Neuronal stem cell (in vitro differentiated cells): ENCODE measurements around the gene UQCRFS1. TPM values are rescaled to one million over a fixed set of nuclear protein-coding genes. Genes with fewer than 3 reads are reported as not detected.

ENCODE experiments used
- DNase-seq: peaks from one replicate; pipeline ENCODE4 v3.0.0-alpha.2; 2013; ENCODE audit warnings: low spot score
- H2AFZ ChIP-seq: one replicate; pipeline ENCODE4 v1.6.1; 2013; ENCODE audit warnings: mild to moderate bottlenecking, low read length, inconsistent platforms
- H2AK5ac ChIP-seq: 2 replicates; pipeline ENCODE4 v1.6.1; 2013; ENCODE audit warnings: low read depth, mild to moderate bottlenecking, inconsistent platforms, low read length, moderate library complexity, mixed read lengths
- H2BK120ac ChIP-seq: 2 replicates; pipeline ENCODE4 v1.6.1; 2013; ENCODE audit warnings: low read depth, mild to moderate bottlenecking, inconsistent platforms, low read length, moderate library complexity, mixed read lengths
- H2BK12ac ChIP-seq: one replicate; pipeline ENCODE4 v1.6.1; 2013; ENCODE audit warnings: low read length, inconsistent platforms
- H2BK15ac ChIP-seq: 2 replicates; pipeline ENCODE4 v1.6.1; 2013; ENCODE audit warnings: mild to moderate bottlenecking, low read length, inconsistent platforms, mixed read lengths
- H2BK5ac ChIP-seq: one replicate; pipeline ENCODE4 v1.6.1; 2013; ENCODE audit warnings: inconsistent platforms, mild to moderate bottlenecking, low read length, moderate library complexity
- H3K14ac ChIP-seq: one replicate; pipeline ENCODE4 v1.6.1; 2013; ENCODE audit warnings: low read length, inconsistent platforms
- H3K18ac ChIP-seq: 2 replicates; pipeline ENCODE4 v1.6.1; 2013; ENCODE audit warnings: low read length, inconsistent platforms
- H3K23ac ChIP-seq: 2 replicates; pipeline ENCODE4 v1.6.1; 2013; ENCODE audit warnings: low read depth, mild to moderate bottlenecking, mixed read lengths, low read length, inconsistent platforms; ENCODE audit not compliant: poor library complexity
- H3K27ac ChIP-seq: replicated peaks from 3 replicates; pipeline ENCODE4 v1.5.1; 2013; ENCODE audit warnings: low read length, inconsistent platforms
- H3K27me3 ChIP-seq, 3 experiments: 2 replicates each; pipeline ENCODE4 v1.6.1; 2013; ENCODE audit warnings: low read length in 3 of 3, mild to moderate bottlenecking in 2 of 3, inconsistent platforms in 1 of 3, low read depth in 1 of 3, mixed read lengths in 1 of 3, moderate library complexity in 1 of 3; ENCODE audit not compliant: control insufficient read depth in 3 of 3, insufficient read depth in 3 of 3
- H3K36me3 ChIP-seq, 2 donors: replicated peaks in 1 of 2; 2 replicates each; pipeline ENCODE4 v1.6.1; 2013; ENCODE audit warnings: low read length in 2 of 2; ENCODE audit not compliant: control insufficient read depth in 2 of 2, insufficient read depth in 2 of 2
- H3K4ac ChIP-seq: 2 replicates; pipeline ENCODE4 v1.6.1; 2013; ENCODE audit warnings: inconsistent platforms, mild to moderate bottlenecking, low read length, moderate library complexity
- H3K4me1 ChIP-seq, 2 donors: 1 replicate in 1 of 2; 2 replicates in 1 of 2; pipeline ENCODE4 v1.6.1; 2013; ENCODE audit warnings: low read length in 2 of 2, low read depth in 1 of 2; ENCODE audit not compliant: control insufficient read depth in 2 of 2, insufficient read depth in 1 of 2
- H3K4me2 ChIP-seq: one replicate; pipeline ENCODE4 v1.6.1; 2013; ENCODE audit warnings: mild to moderate bottlenecking, low read length, inconsistent platforms; ENCODE audit not compliant: insufficient read depth, poor library complexity, severe bottlenecking
- H3K4me3 ChIP-seq, 2 donors: 2 replicates each; pipeline ENCODE4 v1.5.1; 2013; ENCODE audit warnings: low read length in 2 of 2, mild to moderate bottlenecking in 2 of 2, inconsistent platforms in 1 of 2, moderate library complexity in 1 of 2
- H3K79me1 ChIP-seq: one replicate; pipeline ENCODE4 v1.6.1; 2013; ENCODE audit warnings: low read depth, mild to moderate bottlenecking, inconsistent platforms, low read length, moderate library complexity
- H3K9ac ChIP-seq: one replicate; pipeline ENCODE4 v1.6.1; 2013; ENCODE audit warnings: mild to moderate bottlenecking, low read depth, low read length, inconsistent platforms; ENCODE audit not compliant: poor library complexity
- H3K9me3 ChIP-seq, 2 donors: replicated peaks in 1 of 2; 2 replicates each; pipeline versions ENCODE3 to v1.6.1; 2013; ENCODE audit warnings: low read length in 2 of 2, mild to moderate bottlenecking in 2 of 2, inconsistent platforms in 1 of 2, low read depth in 1 of 2, mixed read lengths in 1 of 2, moderate library complexity in 1 of 2; ENCODE audit not compliant: control insufficient read depth in 2 of 2, insufficient read depth in 1 of 2
- H4K8ac ChIP-seq: one replicate; pipeline ENCODE4 v1.6.1; 2013; ENCODE audit warnings: low read depth, mild to moderate bottlenecking, inconsistent platforms, low read length, moderate library complexity
- H4K91ac ChIP-seq: one replicate; pipeline ENCODE4 v1.6.1; 2013; ENCODE audit warnings: low read length, low read depth, mild to moderate bottlenecking, inconsistent platforms; ENCODE audit not compliant: poor library complexity
- WGBS, 2 donors: extraction: QIAGEN DNeasy Blood & Tissue Kit; methylation state at CpG; one replicate each; pipeline ENCODE4 v1.1.7; 2013; ENCODE audit warnings: missing lambda C conversion rate in 2 of 2, mixed read lengths in 1 of 2; ENCODE audit not compliant: insufficient read length in 2 of 2, insufficient replicate concordance in 1 of 2; ENCODE audit errors: extremely low coverage in 2 of 2; 5-methylcytosine and 5-hydroxymethylcytosine counted together
- polyA plus RNA-seq, 2 experiments: library from polyadenylated mRNA; stranded (reverse); fragments of 200-250 nt; gene quantifications; one replicate each; pipeline ENCODE4 v1.2.3, GENCODE V29; 2013

UQCRFS1 gene
- 33.9 TPM for polyA plus RNA-seq (2013, experiment 1 of 2)
- 34.8 TPM for polyA plus RNA-seq (2013, experiment 2 of 2)

DNA sequence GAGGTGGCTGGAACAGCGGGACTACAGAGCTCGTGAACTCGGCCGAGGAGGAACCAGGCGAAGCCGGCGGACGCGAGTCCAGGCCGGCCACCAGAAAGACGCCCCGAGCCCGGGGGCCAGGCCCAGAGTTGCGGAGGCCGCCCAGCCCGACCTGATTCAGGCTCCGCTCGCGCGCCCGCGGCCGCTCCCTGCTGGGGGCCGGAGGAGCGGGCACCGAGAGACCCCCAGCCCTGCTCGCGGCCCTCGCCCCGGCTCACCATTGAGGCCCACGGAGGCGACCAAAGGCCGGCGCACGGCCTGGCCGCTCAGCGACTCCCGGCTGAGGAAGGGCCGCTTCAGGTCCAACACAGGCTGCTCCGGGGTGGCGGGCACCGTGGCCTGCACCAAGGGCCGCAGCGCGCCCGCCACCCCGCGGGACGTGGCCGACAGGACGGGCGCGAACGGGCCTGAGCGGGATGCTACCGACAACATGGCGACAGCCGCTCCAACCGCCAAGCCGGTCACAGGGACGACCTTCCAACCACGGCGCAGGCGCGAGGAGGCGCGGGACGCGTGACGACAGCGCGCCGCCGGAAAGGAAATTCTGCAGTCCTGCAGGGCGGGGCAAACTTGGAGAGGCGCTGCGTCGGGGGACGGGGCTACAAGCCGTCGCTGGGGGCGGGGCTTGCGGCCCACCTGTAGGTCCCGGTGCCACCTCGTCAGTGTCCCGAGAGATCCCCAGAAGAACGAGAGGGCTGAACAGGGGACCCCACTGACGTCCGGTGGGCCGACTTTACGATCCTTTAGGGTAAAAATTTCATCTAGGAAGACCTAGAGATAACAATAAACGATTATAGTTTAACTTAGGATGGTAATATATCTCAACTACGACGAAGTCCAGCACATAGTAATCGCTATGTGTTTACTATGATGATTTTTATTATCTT lies at the start of gene UQCRFS1:
Gene UQCRFS1, minus strand, starts transcription at position 504 of the 926 bp plus-strand sequence. Its CDS starts 33 bp downstream, at position 471.
- Histone ChIP-seq H3K18ac (peak within 1 kb of the TSS; percentile 95), H3K4ac (no peak within 1 kb of the TSS), H3K23ac (peak within 1 kb of the TSS; percentile 90), H2BK5ac (no peak within 1 kb of the TSS), H2AFZ (peak within 1 kb of the TSS; percentile 89), H2BK15ac (no peak within 1 kb of the TSS), H4K91ac (no peak within 1 kb of the TSS), H3K4me1 (peaks cover 2 to 4% of the 10 kb centered on the region in 2 donors), H3K79me1 (no peaks in the 10 kb centered on the region), H3K9ac (peak within 1 kb of the TSS; percentile 75), H2AK5ac (peak within 1 kb of the TSS; percentile 91), H2BK12ac (no peak within 1 kb of the TSS), H3K14ac (peak within 1 kb of the TSS; percentile 97), H3K4me3 (peak within 1 kb of the TSS; percentile 93 to 99), H3K27me3 (peaks cover 0 to 9% (median 0%) of the 10 kb centered on the region in 3 experiments), H3K9me3 (peaks cover 0 to 7% of the 10 kb centered on the region in 2 donors), H3K4me2 (peak within 1 kb of the TSS; percentile 76), H3K36me3 (peaks cover 1 to 22% of the 10 kb centered on the region in 2 donors), H3K27ac (no peak within 1 kb of the TSS), H4K8ac (no peak within 1 kb of the TSS), H2BK120ac (no peak within 1 kb of the TSS)
- peak; percentile 88 for DNase-seq
- no CpG with 5 or more reads among the region's 95 CpGs for WGBS, 2 donors

DNA sequence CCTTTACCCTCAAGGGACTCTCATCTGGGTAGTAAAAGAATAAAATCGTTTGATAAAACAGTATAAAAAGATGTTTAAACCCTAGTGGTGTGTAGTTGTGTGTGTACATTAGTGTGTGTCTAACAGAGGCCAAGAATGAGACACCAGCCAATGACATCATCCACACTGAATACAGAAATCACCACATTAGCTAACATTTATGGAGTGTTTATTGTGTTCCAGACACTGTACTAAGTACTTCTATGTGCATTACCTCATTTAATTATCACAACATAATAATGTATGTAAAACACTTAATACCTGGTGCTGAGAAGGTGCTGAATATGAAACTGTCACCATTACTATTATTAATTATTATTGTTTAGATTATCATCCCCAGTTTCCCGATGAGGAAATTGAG lies 49.1 kb upstream of the UQCRFS1 start:
- Histone ChIP-seq H2BK120ac (no peak overlapping the region), H2BK12ac (no peak overlapping the region), H3K9me3 (no peaks in the 10 kb centered on the region), H4K91ac (no peak overlapping the region), H3K23ac (no peak overlapping the region), H3K4me3 (no peak overlapping the region), H2AK5ac (no peak overlapping the region), H3K27me3 (peaks cover 0 to 4% (median 0%) of the 10 kb centered on the region in 3 experiments), H3K36me3 (no peaks in the 10 kb centered on the region), H3K27ac (no peak overlapping the region), H3K9ac (no peak overlapping the region), H2BK15ac (no peak overlapping the region), H3K18ac (no peak overlapping the region), H2BK5ac (no peak overlapping the region), H2AFZ (no peak overlapping the region), H3K4ac (no peak overlapping the region), H3K14ac (no peak overlapping the region), H4K8ac (no peak overlapping the region), H3K79me1 (no peaks in the 10 kb centered on the region), H3K4me1 (peaks cover 0 to 3% of the 10 kb centered on the region in 2 donors), H3K4me2 (no peak overlapping the region)
- DNase-seq = no peak
- no CpG with 5 or more reads among the region's 2 CpGs for WGBS, 2 donors

DNA sequence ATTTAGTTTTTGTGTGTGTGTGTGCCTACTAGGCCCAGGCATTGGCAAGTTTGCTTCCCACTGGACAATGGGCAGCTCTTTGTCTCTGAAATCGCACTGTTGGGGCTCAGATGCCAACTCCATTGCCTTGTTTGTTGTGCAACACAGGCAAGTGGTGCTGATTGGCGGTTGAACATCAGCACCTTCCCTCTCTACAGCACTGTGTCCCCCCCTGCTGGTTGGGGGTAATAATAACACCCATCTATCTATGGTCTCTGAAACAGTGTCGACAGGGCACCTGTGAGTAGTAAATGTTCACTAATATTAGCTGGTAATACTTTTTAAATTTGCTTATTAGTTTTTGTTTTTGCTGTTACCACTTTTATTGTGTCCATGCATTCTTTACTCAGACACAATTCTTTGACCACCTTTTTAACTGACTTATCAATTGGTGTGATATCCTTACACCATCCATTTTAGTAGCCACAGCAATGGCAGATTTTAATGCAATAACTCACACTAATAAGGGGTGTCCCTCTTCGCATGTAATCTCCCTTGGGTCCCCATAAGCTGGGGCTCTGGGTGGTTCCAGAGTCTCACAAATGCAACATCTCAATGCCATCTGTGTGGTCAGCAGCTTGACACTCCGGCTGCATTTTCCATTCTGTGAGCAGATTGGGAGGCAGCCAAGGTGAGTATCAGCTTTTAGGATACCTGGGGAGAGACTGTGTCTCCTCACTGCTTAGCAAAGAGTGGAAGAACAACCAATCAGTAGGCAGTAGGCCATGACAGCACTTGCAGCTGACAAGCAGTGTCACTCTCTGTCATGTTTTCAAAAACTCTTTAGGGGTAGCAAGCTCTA lies 47.7 kb upstream of the UQCRFS1 start:
- Histone ChIP-seq H4K91ac (no peak overlapping the region), H2AFZ (no peak overlapping the region), H3K18ac (no peak overlapping the region), H3K23ac (no peak overlapping the region), H3K4me3 (no peak overlapping the region), H2BK5ac (no peak overlapping the region), H3K4me1 (peaks cover 0 to 3% of the 10 kb centered on the region in 2 donors), H3K4me2 (no peak overlapping the region), H3K36me3 (no peaks in the 10 kb centered on the region), H2BK15ac (no peak overlapping the region), H3K9ac (no peak overlapping the region), H2BK120ac (no peak overlapping the region), H4K8ac (no peak overlapping the region), H3K27me3 (no peaks in the 10 kb centered on the region), H3K79me1 (no peaks in the 10 kb centered on the region), H3K27ac (no peak overlapping the region), H2BK12ac (no peak overlapping the region), H3K9me3 (no peaks in the 10 kb centered on the region), H2AK5ac (no peak overlapping the region), H3K14ac (no peak overlapping the region), H3K4ac (no peak overlapping the region)
- WGBS, 2 donors = no CpG with 5 or more reads among the region's 5 CpGs
- DNase-seq = peak; percentile 32
